ENCODE results near the gene LMX1B. TPM values are rescaled to one million over a fixed set of nuclear protein-coding genes. Genes with fewer than 3 reads are reported as not detected.

The LMX1B gene
- total RNA-seq, 2 donors from 2014 or later: 0.81 to 1.8 TPM

Other genes starting within 250 kb of the LMX1B start
- 10 to 100 TPM; 17.5 to 34.0 TPM for gene ZBTB43, start 191.1 kb downstream of the LMX1B start, total RNA-seq
- gene ZBTB34, start 246.7 kb downstream of the LMX1B start, total RNA-seq: 1 to 10 TPM; 5.2 to 5.6 TPM

Measured in left cardiac atrium (tissue), 2 donors.